SU-DHL-6 (cell line): ENCODE data around the gene AFAP1L1.

ENCODE experiments used
- CTCF ChIP-seq: fragments of 200-600 bp; sonication (generic); IDR thresholded peaks from one replicate; pipeline ENCODE4 v1.5.1; 2017; ENCODE audit warnings: antibody characterized with exemption, mild to moderate bottlenecking, low read length, moderate library complexity; ENCODE audit not compliant: insufficient read depth, poor library complexity, severe bottlenecking
- EZH2phosphoT487 ChIP-seq: fragments of 200-600 bp; sonication (generic), shearing (Covaris generic); conservative IDR thresholded peaks from 2 replicates; pipeline ENCODE4 v1.6.1; 2018; ENCODE audit warnings: mild to moderate bottlenecking, antibody characterized with exemption, low read length, moderate library complexity, mixed read lengths

GRCh38 chr5:149345892-149346222, 74.2 kb downstream of the AFAP1L1 start:
- TF ChIP-seq CTCF (no peak), EZH2phosphoT487 (no peak)
